H9 (cell line): ENCODE measurements around the gene LHPP. TPM values are rescaled to one million over a fixed set of nuclear protein-coding genes. Genes with fewer than 3 reads are reported as not detected.

Experiments
- DNase-seq: peaks from one replicate; pipeline ENCODE4 v3.0.0-alpha.2; 2017
- H2AFZ ChIP-seq: one replicate; pipeline ENCODE4 v1.6.1; 2013; ENCODE audit warnings: mild to moderate bottlenecking, low read length, control low read depth, moderate library complexity
- H2AK5ac ChIP-seq: 2 replicates; pipeline ENCODE4 v1.6.1; 2013; ENCODE audit warnings: low read length, control low read depth, mixed read lengths; ENCODE audit not compliant: insufficient read length
- H2BK120ac ChIP-seq: one replicate; pipeline ENCODE4 v1.6.1; 2013; ENCODE audit warnings: low read depth, mild to moderate bottlenecking, low read length, control low read depth, inconsistent platforms; ENCODE audit not compliant: poor library complexity, severe bottlenecking
- H2BK12ac ChIP-seq: 2 replicates; pipeline ENCODE4 v1.6.1; 2013; ENCODE audit warnings: low read length, control low read depth, mixed read lengths, low read depth; ENCODE audit not compliant: insufficient read length
- H2BK15ac ChIP-seq: 2 replicates; pipeline ENCODE4 v1.6.1; 2013; ENCODE audit warnings: low read depth, low read length, control low read depth
- H2BK20ac ChIP-seq: one replicate; pipeline ENCODE4 v1.6.1; 2013; ENCODE audit warnings: low read depth, mild to moderate bottlenecking, low read length, control low read depth, inconsistent platforms; ENCODE audit not compliant: poor library complexity, severe bottlenecking
- H2BK5ac ChIP-seq: 2 replicates; pipeline ENCODE4 v1.6.1; 2013; ENCODE audit warnings: low read length, control low read depth, mixed read lengths; ENCODE audit not compliant: insufficient read length
- H3K14ac ChIP-seq: 2 replicates; pipeline ENCODE4 v1.6.1; 2013; ENCODE audit warnings: low read length, control low read depth; ENCODE audit not compliant: insufficient read depth
- H3K18ac ChIP-seq: 2 replicates; pipeline ENCODE4 v1.6.1; 2013; ENCODE audit warnings: low read depth, mild to moderate bottlenecking, mixed read lengths, low read length, control low read depth; ENCODE audit not compliant: insufficient read length
- H3K23ac ChIP-seq: 2 replicates; pipeline ENCODE4 v1.6.1; 2013; ENCODE audit warnings: low read length, control low read depth, mixed read lengths, low read depth; ENCODE audit not compliant: insufficient read length
- H3K23me2 ChIP-seq: 2 replicates; pipeline ENCODE4 v1.6.1; 2013; ENCODE audit warnings: low read depth, mild to moderate bottlenecking, mixed read lengths, low read length, control low read depth; ENCODE audit not compliant: insufficient read length, poor library complexity, severe bottlenecking
- H3K27ac ChIP-seq: 2 replicates; pipeline ENCODE4 v1.5.1; 2013; ENCODE audit warnings: low read length, control low read depth, mixed read lengths, low read depth; ENCODE audit not compliant: insufficient read length
- H3K27me3 ChIP-seq: 2 replicates; pipeline ENCODE4 v1.6.1; 2013; ENCODE audit warnings: low read length, control low read depth, inconsistent platforms; ENCODE audit not compliant: insufficient read depth
- H3K4ac ChIP-seq: 2 replicates; pipeline ENCODE4 v1.6.1; 2013; ENCODE audit warnings: low read depth, mild to moderate bottlenecking, control low read depth, inconsistent platforms, low read length, moderate library complexity
- H3K4me1 ChIP-seq: 2 replicates; pipeline ENCODE4 v1.6.1; 2013; ENCODE audit warnings: low read length, control low read depth, inconsistent platforms; ENCODE audit not compliant: insufficient read depth
- H3K4me2 ChIP-seq: 2 replicates; pipeline ENCODE4 v1.6.1; 2013; ENCODE audit warnings: low read length, control low read depth, mixed read lengths; ENCODE audit not compliant: insufficient read length, insufficient read depth
- H3K56ac ChIP-seq: 2 replicates; pipeline ENCODE4 v1.6.1; 2013; ENCODE audit warnings: low read depth, mild to moderate bottlenecking, mixed read lengths, low read length, control low read depth; ENCODE audit not compliant: insufficient read length
- H3K79me1 ChIP-seq: 2 replicates; pipeline ENCODE4 v1.6.1; 2013; ENCODE audit warnings: low read depth, mild to moderate bottlenecking, moderate library complexity, low read length, control low read depth, inconsistent platforms; ENCODE audit not compliant: insufficient read depth, poor library complexity, severe bottlenecking
- H3K79me2 ChIP-seq: 2 replicates; pipeline ENCODE4 v1.6.1; 2013; ENCODE audit warnings: low read length, control low read depth, inconsistent platforms; ENCODE audit not compliant: insufficient read depth
- H3K9ac ChIP-seq: 2 replicates; pipeline ENCODE4 v1.6.1; 2013; ENCODE audit warnings: low read length, control low read depth, mixed read lengths; ENCODE audit not compliant: insufficient read length; ENCODE audit errors: extremely low read depth
- H3K9me3 ChIP-seq: one replicate; pipeline ENCODE4 v1.6.1; 2013; ENCODE audit warnings: low read depth, low read length, inconsistent platforms; ENCODE audit not compliant: control insufficient read depth
- H3T11ph ChIP-seq: one replicate; pipeline ENCODE4 v1.6.1; 2013; ENCODE audit warnings: mild to moderate bottlenecking, low read length, control low read depth, inconsistent platforms
- H4K20me1 ChIP-seq: one replicate; pipeline ENCODE4 v1.6.1; 2013; ENCODE audit not compliant: control insufficient read depth, insufficient read length, insufficient read depth
- H4K5ac ChIP-seq: 2 replicates; pipeline ENCODE4 v1.6.1; 2013; ENCODE audit warnings: low read depth, mild to moderate bottlenecking, mixed read lengths, low read length, control low read depth; ENCODE audit not compliant: insufficient read length
- H4K8ac ChIP-seq: replicated peaks from 2 replicates; pipeline ENCODE4 v1.6.1; 2013; ENCODE audit warnings: low read length, control low read depth, mixed read lengths, low read depth; ENCODE audit not compliant: insufficient read length
- H4K91ac ChIP-seq: 2 replicates; pipeline ENCODE4 v1.6.1; 2013; ENCODE audit warnings: low read depth, mild to moderate bottlenecking, moderate library complexity, mixed read lengths, low read length, control low read depth; ENCODE audit not compliant: insufficient read length
- H3K27ac Mint-ChIP-seq, 3 experiments: 2 replicates in 2 of 3; 3 replicates in 1 of 3; pipeline ENCODE4 v1.8.0; 2020 to 2021; ENCODE audit warnings: mixed read lengths in 3 of 3, mild to moderate bottlenecking in 1 of 3, moderate library complexity in 1 of 3
- H3K27me3 Mint-ChIP-seq: 2 replicates; pipeline ENCODE4 v1.8.0; 2021; ENCODE audit warnings: low read depth, mild to moderate bottlenecking, moderate library complexity, mixed read lengths
- H3K36me3 Mint-ChIP-seq, 3 experiments: 2 replicates in 2 of 3; 3 replicates in 1 of 3; pipeline ENCODE4 v1.8.0; 2020 to 2021; ENCODE audit warnings: low read depth in 3 of 3, mixed read lengths in 3 of 3; ENCODE audit not compliant: insufficient read depth in 1 of 3
- H3K4me1 Mint-ChIP-seq, 2 experiments: 2 replicates each; pipeline ENCODE4 v1.8.0; 2020; ENCODE audit warnings: mixed read lengths in 2 of 2
- H3K4me3 Mint-ChIP-seq, 2 experiments: 2 replicates in 1 of 2; 3 replicates in 1 of 2; pipeline ENCODE4 v1.8.0; 2020 to 2021; ENCODE audit warnings: mild to moderate bottlenecking in 2 of 2, mixed read lengths in 2 of 2, moderate library complexity in 1 of 2
- H3K9me3 Mint-ChIP-seq, 2 experiments: 2 replicates in 1 of 2; 3 replicates in 1 of 2; pipeline ENCODE4 v1.8.0; 2020; ENCODE audit warnings: mild to moderate bottlenecking in 2 of 2, mixed read lengths in 2 of 2, moderate library complexity in 1 of 2
- CTCF ChIP-seq: fragments of 200-600 bp; sonication (generic); conservative IDR thresholded peaks from 3 replicates; pipeline ENCODE4 v1.8.0; 2021; ENCODE audit warnings: antibody characterized with exemption, mild to moderate bottlenecking
- WGBS: extraction: QIAGEN DNeasy Blood & Tissue Kit; methylation state at CpG from one replicate; pipeline ENCODE4 v1.1.7; 2013; ENCODE audit warnings: missing lambda C conversion rate, low lambda C conversion rate, mixed read lengths; ENCODE audit not compliant: insufficient read length; ENCODE audit errors: extremely low coverage; 5-methylcytosine and 5-hydroxymethylcytosine counted together
- total RNA-seq: library from RNA; stranded (reverse); gene quantifications from 2 replicates; pipeline ENCODE4 v1.2.1, GENCODE V29; 2021

LHPP gene
- total RNA-seq, 1 experiment from 2014 or later: 29.6 TPM

GRCh38 chr10:124496150-124496549, 34.5 kb downstream of the LHPP start:
- Mint-ChIP-seq H3K27me3 (no peaks in the 10 kb centered on the region; the same call in 1 of the 2 replicates), H3K4me3 (no peak overlapping the region), H3K4me1 (peaks cover 29 to 30% of the 10 kb centered on the region in 2 experiments), H3K9me3 (peaks cover 11% of the 10 kb centered on the region in 2 experiments), H3K27ac (peak overlapping the region in 2 of 3 experiments; percentile 51 to 80; a peak in 3 of 7 replicates), H3K36me3 (peaks cover 15 to 22% (median 19%) of the 10 kb centered on the region in 3 experiments)
- Histone ChIP-seq H2AK5ac (no peak overlapping the region), H3K79me1 (no peaks in the 10 kb centered on the region), H2AFZ (no peak overlapping the region), H4K91ac (no peak overlapping the region), H2BK15ac (no peak overlapping the region), H3K27me3 (no peaks in the 10 kb centered on the region), H4K20me1 (no peaks in the 10 kb centered on the region), H4K8ac (no peak overlapping the region), H3K27ac (no peak overlapping the region), H4K5ac (no peak overlapping the region), H2BK120ac (no peak overlapping the region), H3K56ac (no peak overlapping the region), H3K14ac (no peak overlapping the region), H3K79me2 (no peaks in the 10 kb centered on the region), H3K4me1 (no peaks in the 10 kb centered on the region), H3K23ac (no peak overlapping the region), H3K9me3 (peaks cover 6% of the 10 kb centered on the region), H2BK5ac (no peak overlapping the region), H2BK20ac (no peak overlapping the region), H3K9ac (no peak overlapping the region), H2BK12ac (no peak overlapping the region), H3K23me2 (no peaks in the 10 kb centered on the region), H3K4me2 (no peak overlapping the region), H3K4ac (no peak overlapping the region), H3T11ph (no peak overlapping the region), H3K18ac (no peak overlapping the region)
- DNase-seq: no peak
- no CpG with 5 or more reads among the region's 14 CpGs for WGBS
- no peak for TF ChIP-seq CTCF
